GM19328 (cell line): ENCODE measurements around the gene BTC.
"Not testable (repeated sequence)": the region's sequence is repeated elsewhere in the genome, so short reads cannot be mapped to it uniquely, and the experiment has no call there.

Experiments used
- ATAC-seq: cut with Tn5 transposase; IDR thresholded peaks from one replicate; pipeline ENCODE4 v1.9.1; 2021; ENCODE audit warnings: mild to moderate bottlenecking, moderate library complexity; ENCODE audit not compliant: unreplicated experiment

The BTC gene

GRCh38 chr4:74758551-74759145 lies 35.7 kb downstream of the BTC start:
- no peak for ATAC-seq

- ATAC-seq, result no peak
Observed at GRCh38 chr4:74757136-74757535, 37.2 kb downstream of the BTC start.

GRCh38 chr4:74755486-74755885 lies 38.8 kb downstream of the BTC start:
- no peak for ATAC-seq

- ATAC-seq, result no peak
Observed at GRCh38 chr4:74754218-74754617, 40.1 kb downstream of the BTC start.

GRCh38 chr4:74752798-74753197 lies 41.5 kb downstream of the BTC start:
- ATAC-seq, result no peak

GRCh38 chr4:74751856-74752255 lies 42.5 kb downstream of the BTC start:
- no peak for ATAC-seq

GRCh38 chr4:74751247-74751646 lies 43.1 kb downstream of the BTC start:
- ATAC-seq, result no peak

- ATAC-seq, result no peak
Observed at GRCh38 chr4:74742185-74742584, 52.1 kb downstream of the BTC start.

GRCh38 chr4:74738464-74739143 lies 55.7 kb downstream of the BTC start:
- no peak for ATAC-seq

- no peak for ATAC-seq
Observed at GRCh38 chr4:74734995-74735394, 59.3 kb downstream of the BTC start.

GRCh38 chr4:74733756-74734155 lies 60.6 kb downstream of the BTC start:
- ATAC-seq, result no peak

GRCh38 chr4:74724979-74725378 lies 69.3 kb downstream of the BTC start:
- no peak for ATAC-seq

GRCh38 chr4:74716436-74716765 lies 77.9 kb downstream of the BTC start:
- ATAC-seq, result no peak

GRCh38 chr4:74715706-74716435 lies 78.5 kb downstream of the BTC start:
- no peak for ATAC-seq

GRCh38 chr4:74714611-74715130 lies 79.7 kb downstream of the BTC start:
- ATAC-seq, result no peak

GRCh38 chr4:74708135-74708534 lies 86.2 kb downstream of the BTC start:
- not testable (repeated sequence) for ATAC-seq
